ENCODE data around the gene RBBP5.

Gene RBBP5

DNA sequence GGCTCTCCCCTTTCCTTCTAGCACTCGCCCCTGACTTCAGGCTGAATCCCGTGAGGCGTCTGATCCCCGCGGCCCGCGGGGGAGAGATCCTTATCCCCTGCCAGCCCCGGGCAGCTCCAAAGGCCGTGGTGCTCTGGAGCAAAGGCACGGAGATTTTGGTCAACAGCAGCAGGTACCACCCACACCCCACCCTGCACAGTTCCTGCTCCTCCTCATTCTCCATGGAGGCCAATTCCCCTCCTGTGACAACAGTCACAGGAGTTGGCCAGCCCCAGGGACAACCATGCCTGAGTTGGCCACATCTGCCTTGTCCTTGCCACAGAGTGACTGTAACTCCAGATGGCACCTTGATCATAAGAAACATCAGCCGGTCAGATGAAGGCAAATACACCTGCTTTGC lies 57.5 kb downstream of the RBBP5 start:
- H2AFZ ChIP-seq (ENCODE audit: low read length), result no peak overlapping the region
- TF ChIP-seq, protein P1, sequence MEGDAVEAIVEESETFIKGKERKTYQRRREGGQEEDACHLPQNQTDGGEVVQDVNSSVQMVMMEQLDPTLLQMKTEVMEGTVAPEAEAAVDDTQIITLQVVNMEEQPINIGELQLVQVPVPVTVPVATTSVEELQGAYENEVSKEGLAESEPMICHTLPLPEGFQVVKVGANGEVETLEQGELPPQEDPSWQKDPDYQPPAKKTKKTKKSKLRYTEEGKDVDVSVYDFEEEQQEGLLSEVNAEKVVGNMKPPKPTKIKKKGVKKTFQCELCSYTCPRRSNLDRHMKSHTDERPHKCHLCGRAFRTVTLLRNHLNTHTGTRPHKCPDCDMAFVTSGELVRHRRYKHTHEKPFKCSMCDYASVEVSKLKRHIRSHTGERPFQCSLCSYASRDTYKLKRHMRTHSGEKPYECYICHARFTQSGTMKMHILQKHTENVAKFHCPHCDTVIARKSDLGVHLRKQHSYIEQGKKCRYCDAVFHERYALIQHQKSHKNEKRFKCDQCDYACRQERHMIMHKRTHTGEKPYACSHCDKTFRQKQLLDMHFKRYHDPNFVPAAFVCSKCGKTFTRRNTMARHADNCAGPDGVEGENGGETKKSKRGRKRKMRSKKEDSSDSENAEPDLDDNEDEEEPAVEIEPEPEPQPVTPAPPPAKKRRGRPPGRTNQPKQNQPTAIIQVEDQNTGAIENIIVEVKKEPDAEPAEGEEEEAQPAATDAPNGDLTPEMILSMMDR (IDR thresholded peaks at IDR 0.05; ENCODE audit: low read length), result no peak
- TF ChIP-seq EZH2 (IDR thresholded peaks at IDR 0.05; ENCODE audit: borderline replicate concordance, low read length), result no peak
- no peaks in the 10 kb centered on the region for H3K4me1 ChIP-seq (ENCODE audit: insufficient read depth, low read length, severe bottlenecking)
- H3F3A ChIP-seq (ENCODE audit: insufficient read depth, low read length), result no peaks in the 10 kb centered on the region
- H3K4me2 ChIP-seq (ENCODE audit: low read length), result no peak overlapping the region
- H3K9me3 ChIP-seq (ENCODE audit: low read length), result no peaks in the 10 kb centered on the region
- H3K9me2 ChIP-seq (ENCODE audit: low read depth, low read length), result no peaks in the 10 kb centered on the region
- no peaks in the 10 kb centered on the region for H4K20me1 ChIP-seq (ENCODE audit: insufficient read depth, low read length)
- no peak overlapping the region for H3K4me3 ChIP-seq (ENCODE audit: low read depth, low read length, poor library complexity, severe bottlenecking)
- peaks cover 4% of the 10 kb centered on the region; the same call in 1 of the 2 replicates for H3K27me3 ChIP-seq (ENCODE audit: insufficient read depth, low read length)
- no peak overlapping the region for H3K9ac ChIP-seq (ENCODE audit: low read length)
- H3K79me2 ChIP-seq (ENCODE audit: insufficient read depth, low read length), result no peaks in the 10 kb centered on the region
- H3K36me3 ChIP-seq (ENCODE audit: insufficient read depth, low read length), result no peaks in the 10 kb centered on the region
- H3K27ac ChIP-seq (ENCODE audit: low read depth, low read length, poor library complexity, severe bottlenecking), result no peak overlapping the region

DNA sequence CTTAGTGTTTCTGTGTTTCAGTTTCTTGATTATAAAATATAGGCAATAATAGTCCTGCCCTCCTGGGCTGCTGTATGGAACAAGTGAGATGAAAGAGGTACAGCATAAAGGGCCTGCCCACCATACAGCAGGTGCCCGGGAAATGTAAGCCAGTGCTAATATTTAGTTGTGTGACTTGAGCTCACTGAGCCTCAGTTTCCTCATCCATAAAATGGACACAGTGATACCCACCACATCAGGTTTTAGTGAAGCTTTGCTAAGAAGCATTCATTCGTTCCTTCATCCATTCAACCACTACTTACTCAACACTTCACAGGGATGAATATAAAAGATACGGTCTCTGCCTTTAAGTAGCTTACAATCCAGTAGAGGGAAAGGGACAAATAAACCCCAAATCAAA lies 58.9 kb downstream of the RBBP5 start:
- Histone ChIP-seq H3K9me3 (ENCODE audit: low read length) (no peaks in the 10 kb centered on the region), H3K36me3 (ENCODE audit: insufficient read depth, low read length) (no peaks in the 10 kb centered on the region), H3K27me3 (ENCODE audit: insufficient read depth, low read length) (peaks cover 4% of the 10 kb centered on the region; the same call in 1 of the 2 replicates), H4K20me1 (ENCODE audit: insufficient read depth, low read length) (no peaks in the 10 kb centered on the region), H3K4me1 (ENCODE audit: insufficient read depth, low read length, severe bottlenecking) (no peaks in the 10 kb centered on the region), H3K9me2 (ENCODE audit: low read depth, low read length) (no peaks in the 10 kb centered on the region), H3K4me3 (ENCODE audit: low read depth, low read length, poor library complexity, severe bottlenecking) (no peak overlapping the region), H3K27ac (ENCODE audit: low read depth, low read length, poor library complexity, severe bottlenecking) (no peak overlapping the region), H3F3A (ENCODE audit: insufficient read depth, low read length) (no peaks in the 10 kb centered on the region), H3K79me2 (ENCODE audit: insufficient read depth, low read length) (no peaks in the 10 kb centered on the region), H3K9ac (ENCODE audit: low read length) (no peak overlapping the region), H2AFZ (ENCODE audit: low read length) (no peak overlapping the region), H3K4me2 (ENCODE audit: low read length) (no peak overlapping the region)
- TF ChIP-seq, protein P1 (IDR thresholded peaks at IDR 0.05; ENCODE audit: low read length), result no peak
- no peak for TF ChIP-seq EZH2 (IDR thresholded peaks at IDR 0.05; ENCODE audit: borderline replicate concordance, low read length)

DNA sequence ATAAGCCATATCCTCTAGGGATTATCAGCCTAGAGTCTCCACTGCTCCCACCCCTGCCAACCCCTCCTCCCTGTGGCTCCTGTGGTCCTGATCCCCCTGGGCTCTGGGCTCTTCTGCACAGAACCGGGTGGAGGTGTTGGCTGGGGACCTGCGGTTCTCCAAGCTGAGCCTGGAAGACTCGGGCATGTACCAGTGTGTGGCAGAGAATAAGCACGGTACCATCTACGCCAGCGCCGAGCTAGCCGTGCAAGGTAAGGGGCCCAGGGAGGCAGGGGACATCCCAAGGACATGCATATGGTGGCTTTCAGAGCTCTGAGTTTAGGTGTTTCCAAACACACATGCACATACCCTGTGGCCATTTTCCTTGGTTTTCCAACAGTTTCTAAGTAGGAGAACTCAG lies 59.5 kb downstream of the RBBP5 start:
- Histone ChIP-seq H4K20me1 (ENCODE audit: insufficient read depth, low read length) (no peaks in the 10 kb centered on the region), H3K9ac (ENCODE audit: low read length) (no peak overlapping the region), H3K27ac (ENCODE audit: low read depth, low read length, poor library complexity, severe bottlenecking) (no peak overlapping the region), H3K4me1 (ENCODE audit: insufficient read depth, low read length, severe bottlenecking) (no peaks in the 10 kb centered on the region), H3F3A (ENCODE audit: insufficient read depth, low read length) (no peaks in the 10 kb centered on the region), H3K27me3 (ENCODE audit: insufficient read depth, low read length) (peaks cover 4% of the 10 kb centered on the region; the same call in 1 of the 2 replicates), H3K9me3 (ENCODE audit: low read length) (no peaks in the 10 kb centered on the region), H3K9me2 (ENCODE audit: low read depth, low read length) (no peaks in the 10 kb centered on the region), H3K4me2 (ENCODE audit: low read length) (no peak overlapping the region), H2AFZ (ENCODE audit: low read length) (no peak overlapping the region), H3K4me3 (ENCODE audit: low read depth, low read length, poor library complexity, severe bottlenecking) (no peak overlapping the region), H3K36me3 (ENCODE audit: insufficient read depth, low read length) (no peaks in the 10 kb centered on the region), H3K79me2 (ENCODE audit: insufficient read depth, low read length) (no peaks in the 10 kb centered on the region)
- no peak for TF ChIP-seq EZH2 (IDR thresholded peaks at IDR 0.05; ENCODE audit: borderline replicate concordance, low read length)
- TF ChIP-seq, protein P1 (IDR thresholded peaks at IDR 0.05; ENCODE audit: low read length), result no peak

Data from OCI-LY1 (cell line).